ENCODE measurements around the gene PPP2R2B. TPM values are rescaled to one million over a fixed set of nuclear protein-coding genes. Genes with fewer than 3 reads are reported as not detected.

Gene PPP2R2B
- polyA plus RNA-seq, 1 experiment: 0.58 TPM

DNA sequence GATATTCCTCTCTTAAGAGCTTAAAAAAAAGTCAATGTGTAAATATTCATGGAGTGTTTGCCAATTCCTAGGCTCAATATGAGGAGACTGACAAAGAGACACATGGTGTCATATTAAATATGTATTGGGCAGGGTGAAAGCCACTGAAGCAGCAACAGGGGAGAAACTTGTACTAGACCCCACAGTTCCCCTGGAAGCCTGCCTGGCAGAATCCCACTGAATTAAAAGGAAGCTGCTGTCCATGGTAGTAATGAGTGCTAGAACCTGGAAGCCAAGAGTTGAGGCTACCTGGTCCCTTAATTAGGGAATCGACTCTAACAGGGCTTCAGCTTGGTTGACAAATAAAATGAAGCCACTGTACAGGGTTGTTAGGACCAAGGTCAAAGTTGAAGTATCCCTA is 233.2 kb downstream of the PPP2R2B start:
- DNase-seq (ENCODE audit: low read depth): no peak
- no peaks in the 10 kb centered on the region for H3K36me3 ChIP-seq (ENCODE audit: control insufficient read depth, insufficient read depth, low read length)
- POLR2A ChIA-PET: no interaction called here
- no peak for TF ChIP-seq CTCF (IDR thresholded peaks at IDR 0.05; ENCODE audit: insufficient read depth, low read depth, low read length)
- H3K4me3 ChIP-seq (ENCODE audit: low read depth, low read length): no peak overlapping the region
- CTCF ChIA-PET: no interaction called here
- H3K27me3 ChIP-seq (ENCODE audit: control insufficient read depth, insufficient read depth, low read length): no peaks in the 10 kb centered on the region

GRCh38 chr5:146644831-146645230 is 233.7 kb downstream of the PPP2R2B start:
- ChIA-PET CTCF (no interaction called here), POLR2A (no interaction called here)
- no peak for DNase-seq (ENCODE audit: low read depth)
- no peaks in the 10 kb centered on the region for H3K27me3 ChIP-seq (ENCODE audit: control insufficient read depth, insufficient read depth, low read length)
- no peak for TF ChIP-seq CTCF (IDR thresholded peaks at IDR 0.05; ENCODE audit: insufficient read depth, low read depth, low read length)
- no peak overlapping the region for H3K4me3 ChIP-seq (ENCODE audit: low read depth, low read length)
- no peaks in the 10 kb centered on the region for H3K36me3 ChIP-seq (ENCODE audit: control insufficient read depth, insufficient read depth, low read length)

DNA sequence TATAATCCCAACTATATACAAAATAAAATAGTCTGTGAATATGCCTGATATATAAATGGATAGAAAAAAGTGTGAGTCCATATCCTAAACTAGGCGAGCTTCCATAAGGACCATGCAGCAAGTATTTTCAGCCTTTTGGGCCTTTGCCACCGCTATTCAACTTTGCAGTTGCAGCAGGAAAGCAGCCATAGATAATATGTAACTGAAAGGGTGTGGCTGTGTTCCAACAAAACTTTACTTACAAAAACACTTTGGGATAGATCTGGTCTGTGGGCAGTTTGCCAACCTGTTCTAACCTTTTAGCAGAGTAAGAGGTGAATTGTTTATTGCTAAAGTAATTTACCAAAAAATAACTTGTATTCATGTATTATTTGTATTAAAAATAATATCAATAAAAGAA is 234.8 kb downstream of the PPP2R2B start:
- CTCF ChIA-PET: no interaction called here
- H3K27me3 ChIP-seq (ENCODE audit: control insufficient read depth, insufficient read depth, low read length): no peaks in the 10 kb centered on the region
- DNase-seq (ENCODE audit: low read depth): no peak
- no peaks in the 10 kb centered on the region for H3K36me3 ChIP-seq (ENCODE audit: control insufficient read depth, insufficient read depth, low read length)
- POLR2A ChIA-PET: no interaction called here
- H3K4me3 ChIP-seq (ENCODE audit: low read depth, low read length): no peak overlapping the region
- no peak for TF ChIP-seq CTCF (IDR thresholded peaks at IDR 0.05; ENCODE audit: insufficient read depth, low read depth, low read length)

DNA sequence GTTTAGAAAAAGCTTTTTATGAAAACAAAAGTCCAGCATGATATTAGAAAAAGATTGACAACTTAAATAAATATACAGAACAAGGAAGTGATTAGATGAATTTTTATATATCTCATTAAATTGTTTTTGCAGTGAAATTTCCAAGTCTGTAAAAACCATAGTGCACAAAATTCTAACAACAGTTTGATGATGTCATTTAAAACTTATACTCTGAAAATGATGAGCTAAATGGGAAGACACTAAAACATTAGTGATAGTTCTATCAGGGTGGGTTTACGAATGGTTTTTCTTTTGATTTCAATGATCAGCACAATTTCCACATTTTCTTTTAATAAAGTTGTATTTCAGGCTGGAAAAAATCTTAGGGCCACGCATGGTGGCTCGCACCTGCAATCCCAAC is 236.1 kb downstream of the PPP2R2B start:
- H3K36me3 ChIP-seq (ENCODE audit: control insufficient read depth, insufficient read depth, low read length): no peaks in the 10 kb centered on the region
- no peak overlapping the region for H3K4me3 ChIP-seq (ENCODE audit: low read depth, low read length)
- POLR2A ChIA-PET: no interaction called here
- no peak for DNase-seq (ENCODE audit: low read depth)
- no peak for TF ChIP-seq CTCF (IDR thresholded peaks at IDR 0.05; ENCODE audit: insufficient read depth, low read depth, low read length)
- CTCF ChIA-PET: no interaction called here
- no peaks in the 10 kb centered on the region for H3K27me3 ChIP-seq (ENCODE audit: control insufficient read depth, insufficient read depth, low read length)

- ChIA-PET POLR2A (no interaction called here), CTCF (no interaction called here)
- DNase-seq (ENCODE audit: low read depth): no peak
- no peak for TF ChIP-seq CTCF (IDR thresholded peaks at IDR 0.05; ENCODE audit: insufficient read depth, low read depth, low read length)
- Histone ChIP-seq H3K4me3 (ENCODE audit: low read depth, low read length) (no peak overlapping the region), H3K36me3 (ENCODE audit: control insufficient read depth, insufficient read depth, low read length) (no peaks in the 10 kb centered on the region), H3K27me3 (ENCODE audit: control insufficient read depth, insufficient read depth, low read length) (no peaks in the 10 kb centered on the region)
Observed at GRCh38 chr5:146641941-146642340, 236.6 kb downstream of the PPP2R2B start.
